SHP77 treated with DMSO at 0.1 percent for 48 hours (cell line): ENCODE results near the gene RPS17.

Source experiments
- DNase-seq: peaks from one replicate; lab custom pipeline; 2025; lab: John Stamatoyannopoulos, UW

Gene RPS17

GRCh38 chr15:82540055-82540983, at the start of gene RPS17:
TSS of gene RPS17 (minus strand) at chr15:82540457. CDS start at chr15:82540428, 29 bp downstream.
- DNase-seq = no peak

GRCh38 chr15:82587805-82588204, 47.5 kb upstream of the RPS17 start:
- DNase-seq = no peak

GRCh38 chr15:82585072-82585471, 44.8 kb upstream of the RPS17 start:
- no peak for DNase-seq

- DNase-seq = no peak
Observed at GRCh38 chr15:82580713-82581112, 40.5 kb upstream of the RPS17 start.

- no peak for DNase-seq
Observed at GRCh38 chr15:82575335-82575734, 35.1 kb upstream of the RPS17 start.

- no peak for DNase-seq
Observed at GRCh38 chr15:82572986-82573385, 32.7 kb upstream of the RPS17 start.

- DNase-seq = no peak
Observed at GRCh38 chr15:82572311-82572710, 32.1 kb upstream of the RPS17 start.

GRCh38 chr15:82571722-82572222, 31.5 kb upstream of the RPS17 start:
- no peak for DNase-seq

- no peak for DNase-seq
Observed at GRCh38 chr15:82570721-82571508, 30.7 kb upstream of the RPS17 start.

- DNase-seq = no peak
Observed at GRCh38 chr15:82569834-82570233, 29.6 kb upstream of the RPS17 start.

- DNase-seq = no peak
Observed at GRCh38 chr15:82568986-82569385, 28.7 kb upstream of the RPS17 start.

- no peak for DNase-seq
Observed at GRCh38 chr15:82567661-82568060, 27.4 kb upstream of the RPS17 start.

GRCh38 chr15:82566690-82567089, 26.4 kb upstream of the RPS17 start:
- no peak for DNase-seq

GRCh38 chr15:82558502-82558901, 18.2 kb upstream of the RPS17 start:
- no peak for DNase-seq

GRCh38 chr15:82556315-82557035, 16.2 kb upstream of the RPS17 start:
- DNase-seq = no peak

- no peak for DNase-seq
Observed at GRCh38 chr15:82554849-82555248, 14.6 kb upstream of the RPS17 start.

GRCh38 chr15:82554351-82554750, 14.1 kb upstream of the RPS17 start:
- DNase-seq = no peak

- no peak for DNase-seq
Observed at GRCh38 chr15:82553846-82554245, 13.6 kb upstream of the RPS17 start.

- DNase-seq = no peak
Observed at GRCh38 chr15:82552861-82553260, 12.6 kb upstream of the RPS17 start.

- DNase-seq = no peak
Observed at GRCh38 chr15:82551646-82552247, 11.5 kb upstream of the RPS17 start.

- no peak for DNase-seq
Observed at GRCh38 chr15:82549199-82549665, 9.0 kb upstream of the RPS17 start.

- DNase-seq = no peak
Observed at GRCh38 chr15:82548700-82549099, 8.4 kb upstream of the RPS17 start.
